Endothelial cell (in vitro differentiated cells): Measurements from ENCODE around the gene ATXN7L3. TPM values are rescaled to one million over a fixed set of nuclear protein-coding genes. Genes with fewer than 3 reads are reported as not detected.

ENCODE experiments used
- DNase-seq: peaks from one replicate; pipeline ENCODE4 v3.0.0; 2021; ENCODE audit warnings: low spot score
- H3K27ac Mint-ChIP-seq: one replicate; pipeline ENCODE4 v1.8.0; 2021; ENCODE audit warnings: mixed read lengths, inconsistent platforms; ENCODE audit not compliant: unreplicated experiment
- H3K27me3 Mint-ChIP-seq: one replicate; pipeline ENCODE4 v1.8.0; 2021; ENCODE audit warnings: mild to moderate bottlenecking, moderate library complexity, mixed read lengths, inconsistent platforms; ENCODE audit not compliant: unreplicated experiment
- H3K36me3 Mint-ChIP-seq: one replicate; pipeline ENCODE4 v1.8.0; 2021; ENCODE audit warnings: mild to moderate bottlenecking, low read depth, mixed read lengths, inconsistent platforms; ENCODE audit not compliant: unreplicated experiment
- H3K4me1 Mint-ChIP-seq: one replicate; pipeline ENCODE4 v1.8.0; 2021; ENCODE audit warnings: mild to moderate bottlenecking, mixed read lengths, inconsistent platforms; ENCODE audit not compliant: unreplicated experiment
- H3K4me3 Mint-ChIP-seq: one replicate; pipeline ENCODE4 v1.8.0; 2021; ENCODE audit warnings: mild to moderate bottlenecking, mixed read lengths, inconsistent platforms; ENCODE audit not compliant: unreplicated experiment
- H3K9me3 Mint-ChIP-seq: one replicate; pipeline ENCODE4 v1.8.0; 2021; ENCODE audit warnings: mixed read lengths, inconsistent platforms; ENCODE audit not compliant: unreplicated experiment
- total RNA-seq: library from RNA; stranded (reverse); fragmentation: NEBNext Ultra II Directional; extraction: Animal tissue kit (Norgen Biotek cat#: 25700); gene quantifications from one replicate; pipeline ENCODE4 v1.2.1, GENCODE V29; 2021; ENCODE audit not compliant: unreplicated experiment
- TF ChIP-seq, protein P1 (sequence below): fragments of 200-600 bp; sonication (generic); IDR thresholded peaks from one replicate; pipeline ENCODE4 v1.5.0; 2021; ENCODE audit warnings: antibody characterized with exemption; ENCODE audit not compliant: unreplicated experiment

Gene ATXN7L3
- total RNA-seq, 1 donor from 2014 or later, result 152 TPM

DNA sequence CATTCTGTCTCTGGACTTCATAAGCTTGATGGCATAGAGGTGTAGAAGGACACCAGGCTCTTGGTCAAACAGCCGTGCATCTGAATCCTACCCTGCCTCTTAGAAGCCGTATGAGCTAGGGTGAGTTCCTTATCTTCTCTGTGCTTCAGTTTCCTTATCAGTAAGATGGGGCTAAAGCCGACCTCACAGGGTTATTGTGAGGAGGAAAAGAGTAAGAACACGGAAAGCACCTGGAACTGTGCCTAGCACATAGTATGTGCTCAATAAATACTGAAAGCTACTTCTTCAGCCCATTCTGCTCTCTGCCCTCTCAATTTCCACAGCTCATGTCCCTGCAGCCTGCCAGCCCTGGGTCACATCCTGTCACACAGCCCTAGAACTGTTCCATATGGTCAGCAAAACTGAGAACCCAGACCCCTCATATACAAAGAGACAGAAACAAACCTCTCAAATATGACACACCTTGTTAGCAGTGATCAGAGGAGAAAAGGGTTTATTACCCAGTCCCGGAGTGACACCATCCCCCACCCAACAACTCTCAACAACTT lies 36.8 kb upstream of the ATXN7L3 start:
- H3K9me3 Mint-ChIP-seq, result no peaks in the 10 kb centered on the region
- H3K4me1 Mint-ChIP-seq, result peaks cover 6% of the 10 kb centered on the region
- H3K36me3 Mint-ChIP-seq, result no peaks in the 10 kb centered on the region
- peaks cover 2% of the 10 kb centered on the region for H3K27me3 Mint-ChIP-seq
- DNase-seq, result no peak
- H3K27ac Mint-ChIP-seq, result no peak overlapping the region
- TF ChIP-seq, protein P1, sequence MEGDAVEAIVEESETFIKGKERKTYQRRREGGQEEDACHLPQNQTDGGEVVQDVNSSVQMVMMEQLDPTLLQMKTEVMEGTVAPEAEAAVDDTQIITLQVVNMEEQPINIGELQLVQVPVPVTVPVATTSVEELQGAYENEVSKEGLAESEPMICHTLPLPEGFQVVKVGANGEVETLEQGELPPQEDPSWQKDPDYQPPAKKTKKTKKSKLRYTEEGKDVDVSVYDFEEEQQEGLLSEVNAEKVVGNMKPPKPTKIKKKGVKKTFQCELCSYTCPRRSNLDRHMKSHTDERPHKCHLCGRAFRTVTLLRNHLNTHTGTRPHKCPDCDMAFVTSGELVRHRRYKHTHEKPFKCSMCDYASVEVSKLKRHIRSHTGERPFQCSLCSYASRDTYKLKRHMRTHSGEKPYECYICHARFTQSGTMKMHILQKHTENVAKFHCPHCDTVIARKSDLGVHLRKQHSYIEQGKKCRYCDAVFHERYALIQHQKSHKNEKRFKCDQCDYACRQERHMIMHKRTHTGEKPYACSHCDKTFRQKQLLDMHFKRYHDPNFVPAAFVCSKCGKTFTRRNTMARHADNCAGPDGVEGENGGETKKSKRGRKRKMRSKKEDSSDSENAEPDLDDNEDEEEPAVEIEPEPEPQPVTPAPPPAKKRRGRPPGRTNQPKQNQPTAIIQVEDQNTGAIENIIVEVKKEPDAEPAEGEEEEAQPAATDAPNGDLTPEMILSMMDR, result no peak
- H3K4me3 Mint-ChIP-seq, result no peak overlapping the region

- no peak for DNase-seq
These were observed 35.9 kb upstream of the ATXN7L3 start for GRCh38 chr17:44235583-44235936.

GRCh38 chr17:44233582-44233981 lies 33.9 kb upstream of the ATXN7L3 start:
- H3K4me3 Mint-ChIP-seq, result no peak overlapping the region

More at GRCh38 chr17:44235583-44235936, 35.9 kb upstream of the ATXN7L3 start:
- peaks cover 6% of the 10 kb centered on the region for H3K4me1 Mint-ChIP-seq
- H3K36me3 Mint-ChIP-seq, result no peaks in the 10 kb centered on the region
- peaks cover 2% of the 10 kb centered on the region for H3K27me3 Mint-ChIP-seq
- H3K27ac Mint-ChIP-seq, result no peak overlapping the region
- H3K9me3 Mint-ChIP-seq, result no peaks in the 10 kb centered on the region
- H3K4me3 Mint-ChIP-seq, result no peak overlapping the region
- TF ChIP-seq, protein P1, result no peak

GRCh38 chr17:44232061-44232460 lies 32.4 kb upstream of the ATXN7L3 start:
- Mint-ChIP-seq H3K36me3 (no peaks in the 10 kb centered on the region), H3K27ac (no peak overlapping the region), H3K4me3 (no peak overlapping the region), H3K4me1 (peaks cover 18% of the 10 kb centered on the region), H3K27me3 (peaks cover 2% of the 10 kb centered on the region), H3K9me3 (no peaks in the 10 kb centered on the region)
- TF ChIP-seq, protein P1, result no peak
- no peak for DNase-seq

More at GRCh38 chr17:44233582-44233981, 33.9 kb upstream of the ATXN7L3 start:
- Mint-ChIP-seq H3K27ac (no peak overlapping the region), H3K36me3 (no peaks in the 10 kb centered on the region), H3K27me3 (peaks cover 2% of the 10 kb centered on the region), H3K4me1 (peaks cover 18% of the 10 kb centered on the region), H3K9me3 (no peaks in the 10 kb centered on the region)
- no peak for DNase-seq
- TF ChIP-seq, protein P1, result no peak

- TF ChIP-seq, protein P1, result no peak
- H3K27ac Mint-ChIP-seq, result peak overlapping the region; percentile 75
These were observed 30.5 kb upstream of the ATXN7L3 start for GRCh38 chr17:44230140-44230539.

More at GRCh38 chr17:44230140-44230539, 30.5 kb upstream of the ATXN7L3 start:
- Mint-ChIP-seq H3K27me3 (no peaks in the 10 kb centered on the region), H3K4me1 (peaks cover 17% of the 10 kb centered on the region), H3K4me3 (no peak overlapping the region), H3K36me3 (no peaks in the 10 kb centered on the region), H3K9me3 (no peaks in the 10 kb centered on the region)
- DNase-seq, result no peak
